HepG2 (cell line): Measurements from ENCODE around the gene DDX20. TPM values are rescaled to one million over a fixed set of nuclear protein-coding genes. Genes with fewer than 3 reads are reported as not detected.

Experiments used
- FOXA1 ChIP-seq, 2 experiments: fragments of 450-650 bp in 1 of 2; sonication (generic) in 1 of 2; formaldehyde crosslinking in 1 of 2; IDR thresholded peaks; 2 replicates each; pipeline versions ENCODE4 v1.4.0 to v1.6.1; 2016 to 2020; ENCODE audit warnings: missing genetic modification reagents in 1 of 2
- HCFC1 ChIP-seq: fragments of 150-350 bp; IDR thresholded peaks from 2 replicates; pipeline ENCODE4 v1.6.1; 2014; ENCODE audit warnings: low read depth, low read length
- HMG20B ChIP-seq: conservative IDR thresholded peaks from 2 replicates; pipeline ENCODE4 v1.6.1; 2016; ENCODE audit warnings: missing genetic modification reagents, missing compliant biosample characterization
- HOXA3 ChIP-seq: sonication (generic); formaldehyde crosslinking; IDR thresholded peaks from 2 replicates; pipeline ENCODE4 v1.5.0; 2020; ENCODE audit warnings: missing genetic modification reagents
- MEF2D ChIP-seq: sonication (generic); formaldehyde crosslinking; IDR thresholded peaks from 2 replicates; pipeline ENCODE4 v1.5.1; 2020; ENCODE audit warnings: mild to moderate bottlenecking, missing genetic modification reagents
- MEIS2 ChIP-seq: sonication (generic); formaldehyde crosslinking; IDR thresholded peaks from 2 replicates; pipeline ENCODE4 v1.9.0; 2021; ENCODE audit warnings: mild to moderate bottlenecking, missing genetic modification reagents
- NFRKB ChIP-seq: fragments of 450-650 bp; IDR thresholded peaks from 2 replicates; pipeline ENCODE4 v1.6.1; 2017
- SIN3B ChIP-seq: fragments of 150-350 bp; IDR thresholded peaks from 2 replicates; pipeline ENCODE4 v1.6.1; 2014; ENCODE audit warnings: low read length
- SRF ChIP-seq: IDR thresholded peaks from 2 replicates; pipeline ENCODE4 v1.6.1; 2011; ENCODE audit warnings: mild to moderate bottlenecking, low read depth, low read length, moderate library complexity
- TBL1XR1 ChIP-seq: fragments of 150-350 bp; IDR thresholded peaks from 2 replicates; pipeline ENCODE4 v1.6.1; 2014; ENCODE audit warnings: borderline replicate concordance, low read length; ENCODE audit not compliant: partially characterized antibody
- XRCC5 ChIP-seq: fragments of 200-400 bp; formaldehyde crosslinking; optimal IDR thresholded peaks from 2 replicates; pipeline ENCODE3; 2017; ENCODE audit warnings: mild to moderate bottlenecking, low read length
- ZC3H4 ChIP-seq: sonication (generic); formaldehyde crosslinking; IDR thresholded peaks from 2 replicates; pipeline ENCODE4 v1.4.0; 2020; ENCODE audit warnings: missing genetic modification reagents, borderline replicate concordance
- polyA plus RNA-seq, 8 experiments: library from polyadenylated mRNA; depleted of rRNA in 3 of 8; stranded (reverse) in 7 of 8; unstranded in 1 of 8; fragments of >200 nt; fragmentation: Illumina TruSeq in 4 of 8; extraction: Trizol in 4 of 8; gene quantifications; 2 replicates each; pipeline versions ENCODE4 v1.2.1 to v1.2.3, GENCODE V29; 2011 to 2016; ENCODE audit warnings: low read depth in 4 of 8, missing spikeins in 1 of 8, mixed read lengths in 1 of 8; ENCODE audit not compliant: insufficient read depth in 1 of 8
- total RNA-seq, 5 experiments: library from RNA; depleted of rRNA; stranded (reverse); fragments of >200 nt; fragmentation: Illumina TruSeq; extraction: Trizol; gene quantifications; 2 replicates each; pipeline ENCODE4 v1.2.3, GENCODE V29; 2016; ENCODE audit warnings: low read depth in 1 of 5
- TF ChIP-seq, protein P1 (sequence below): sonication (generic); formaldehyde crosslinking; IDR thresholded peaks from 2 replicates; pipeline ENCODE4 v1.5.0; 2020; ENCODE audit warnings: mild to moderate bottlenecking, missing genetic modification reagents, borderline replicate concordance
- TF ChIP-seq, protein P2 (sequence below), 2 experiments: fragments of 450-650 bp in 1 of 2; sonication (generic) in 1 of 2; formaldehyde crosslinking in 1 of 2; IDR thresholded peaks; 2 replicates each; pipeline versions ENCODE4 v1.6.1 to v1.8.0; 2016 to 2022; ENCODE audit warnings: antibody characterized with exemption in 1 of 2, mild to moderate bottlenecking in 1 of 2, missing genetic modification reagents in 1 of 2

Gene DDX20
- total and polyA plus RNA-seq, 2 of the 13 experiments (the other 11 are each of a cell fraction or from before 2014, with no cell fraction given), result 4.0 to 14.3 TPM

DNA sequence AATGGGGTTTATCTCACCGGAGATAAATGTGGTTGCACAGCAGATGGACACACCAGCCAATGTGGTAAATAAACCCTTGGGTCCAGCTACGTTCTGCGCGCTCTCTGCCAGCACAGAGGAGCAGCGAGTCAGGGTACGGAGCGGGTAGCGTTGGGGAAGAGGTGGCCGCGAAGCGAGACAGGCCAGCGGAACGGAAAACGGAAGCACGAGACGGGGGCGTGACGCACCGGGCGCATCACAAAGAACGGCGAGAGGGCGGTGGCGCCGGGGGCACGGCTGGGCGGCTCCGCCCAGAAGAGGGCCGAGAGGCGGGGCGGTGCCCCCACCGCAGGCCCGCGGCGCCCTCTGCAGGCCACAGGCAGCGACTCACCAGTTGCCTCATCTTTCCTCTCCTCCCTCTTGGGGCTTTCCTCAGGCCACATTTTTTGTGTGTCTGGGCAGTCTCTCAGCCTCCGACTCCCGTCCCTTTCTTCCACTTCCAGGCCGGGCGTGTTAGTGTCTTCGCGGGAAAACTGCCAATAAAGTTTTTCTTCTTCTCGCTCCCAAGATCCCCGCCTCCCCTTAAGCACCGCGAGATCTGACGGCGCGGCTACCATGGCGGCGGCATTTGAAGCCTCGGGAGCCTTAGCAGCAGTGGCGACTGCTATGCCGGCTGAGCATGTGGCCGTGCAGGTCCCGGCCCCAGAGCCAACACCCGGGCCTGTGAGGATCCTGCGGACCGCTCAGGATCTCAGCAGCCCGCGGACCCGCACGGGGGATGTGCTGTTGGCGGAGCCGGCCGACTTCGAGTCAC, at the start of gene DDX20 (continued):
- TF ChIP-seq TBL1XR1 (peak; percentile 46), HOXA3 (CRISPR knock-in tag) (peak; percentile 91; the same call in 1 of the 2 replicates), XRCC5 (peak; percentile 92), NFRKB (peak; percentile 9; the same call in 1 of the 2 replicates), HMG20B (0 out of 2 replicates have a peak, but pooled peaks have one; percentile 47), ZC3H4 (peak; percentile 45; the same call in 1 of the 2 replicates), MEF2D (CRISPR knock-in tag) (peak; percentile 21; the same call in 1 of the 2 replicates), SIN3B (peak; percentile 92), FOXA1 (IDR thresholded peaks at IDR 0.05) (no peak), FOXA1 (CRISPR knock-in tag; IDR thresholded peaks at IDR 0.05) (peak; percentile 31; the same call in 1 of the 2 replicates), MEIS2 (CRISPR knock-in tag) (peak; percentile 8), SRF (0 out of 2 replicates have a peak, but pooled peaks have one; percentile 2), HCFC1 (peak; percentile 34; the same call in 1 of the 2 replicates)
- TF ChIP-seq, protein P1, sequence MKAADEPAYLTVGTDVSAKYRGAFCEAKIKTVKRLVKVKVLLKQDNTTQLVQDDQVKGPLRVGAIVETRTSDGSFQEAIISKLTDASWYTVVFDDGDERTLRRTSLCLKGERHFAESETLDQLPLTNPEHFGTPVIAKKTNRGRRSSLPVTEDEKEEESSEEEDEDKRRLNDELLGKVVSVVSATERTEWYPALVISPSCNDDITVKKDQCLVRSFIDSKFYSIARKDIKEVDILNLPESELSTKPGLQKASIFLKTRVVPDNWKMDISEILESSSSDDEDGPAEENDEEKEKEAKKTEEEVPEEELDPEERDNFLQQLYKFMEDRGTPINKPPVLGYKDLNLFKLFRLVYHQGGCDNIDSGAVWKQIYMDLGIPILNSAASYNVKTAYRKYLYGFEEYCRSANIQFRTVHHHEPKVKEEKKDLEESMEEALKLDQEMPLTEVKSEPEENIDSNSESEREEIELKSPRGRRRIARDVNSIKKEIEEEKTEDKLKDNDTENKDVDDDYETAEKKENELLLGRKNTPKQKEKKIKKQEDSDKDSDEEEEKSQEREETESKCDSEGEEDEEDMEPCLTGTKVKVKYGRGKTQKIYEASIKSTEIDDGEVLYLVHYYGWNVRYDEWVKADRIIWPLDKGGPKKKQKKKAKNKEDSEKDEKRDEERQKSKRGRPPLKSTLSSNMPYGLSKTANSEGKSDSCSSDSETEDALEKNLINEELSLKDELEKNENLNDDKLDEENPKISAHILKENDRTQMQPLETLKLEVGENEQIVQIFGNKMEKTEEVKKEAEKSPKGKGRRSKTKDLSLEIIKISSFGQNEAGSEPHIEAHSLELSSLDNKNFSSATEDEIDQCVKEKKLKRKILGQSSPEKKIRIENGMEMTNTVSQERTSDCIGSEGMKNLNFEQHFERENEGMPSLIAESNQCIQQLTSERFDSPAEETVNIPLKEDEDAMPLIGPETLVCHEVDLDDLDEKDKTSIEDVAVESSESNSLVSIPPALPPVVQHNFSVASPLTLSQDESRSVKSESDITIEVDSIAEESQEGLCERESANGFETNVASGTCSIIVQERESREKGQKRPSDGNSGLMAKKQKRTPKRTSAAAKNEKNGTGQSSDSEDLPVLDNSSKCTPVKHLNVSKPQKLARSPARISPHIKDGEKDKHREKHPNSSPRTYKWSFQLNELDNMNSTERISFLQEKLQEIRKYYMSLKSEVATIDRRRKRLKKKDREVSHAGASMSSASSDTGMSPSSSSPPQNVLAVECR, result peak; percentile 92
- TF ChIP-seq, protein P2, sequence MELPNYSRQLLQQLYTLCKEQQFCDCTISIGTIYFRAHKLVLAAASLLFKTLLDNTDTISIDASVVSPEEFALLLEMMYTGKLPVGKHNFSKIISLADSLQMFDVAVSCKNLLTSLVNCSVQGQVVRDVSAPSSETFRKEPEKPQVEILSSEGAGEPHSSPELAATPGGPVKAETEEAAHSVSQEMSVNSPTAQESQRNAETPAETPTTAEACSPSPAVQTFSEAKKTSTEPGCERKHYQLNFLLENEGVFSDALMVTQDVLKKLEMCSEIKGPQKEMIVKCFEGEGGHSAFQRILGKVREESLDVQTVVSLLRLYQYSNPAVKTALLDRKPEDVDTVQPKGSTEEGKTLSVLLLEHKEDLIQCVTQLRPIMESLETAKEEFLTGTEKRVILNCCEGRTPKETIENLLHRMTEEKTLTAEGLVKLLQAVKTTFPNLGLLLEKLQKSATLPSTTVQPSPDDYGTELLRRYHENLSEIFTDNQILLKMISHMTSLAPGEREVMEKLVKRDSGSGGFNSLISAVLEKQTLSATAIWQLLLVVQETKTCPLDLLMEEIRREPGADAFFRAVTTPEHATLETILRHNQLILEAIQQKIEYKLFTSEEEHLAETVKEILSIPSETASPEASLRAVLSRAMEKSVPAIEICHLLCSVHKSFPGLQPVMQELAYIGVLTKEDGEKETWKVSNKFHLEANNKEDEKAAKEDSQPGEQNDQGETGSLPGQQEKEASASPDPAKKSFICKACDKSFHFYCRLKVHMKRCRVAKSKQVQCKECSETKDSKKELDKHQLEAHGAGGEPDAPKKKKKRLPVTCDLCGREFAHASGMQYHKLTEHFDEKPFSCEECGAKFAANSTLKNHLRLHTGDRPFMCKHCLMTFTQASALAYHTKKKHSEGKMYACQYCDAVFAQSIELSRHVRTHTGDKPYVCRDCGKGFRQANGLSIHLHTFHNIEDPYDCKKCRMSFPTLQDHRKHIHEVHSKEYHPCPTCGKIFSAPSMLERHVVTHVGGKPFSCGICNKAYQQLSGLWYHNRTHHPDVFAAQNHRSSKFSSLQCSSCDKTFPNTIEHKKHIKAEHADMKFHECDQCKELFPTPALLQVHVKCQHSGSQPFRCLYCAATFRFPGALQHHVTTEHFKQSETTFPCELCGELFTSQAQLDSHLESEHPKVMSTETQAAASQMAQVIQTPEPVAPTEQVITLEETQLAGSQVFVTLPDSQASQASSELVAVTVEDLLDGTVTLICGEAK (IDR thresholded peaks at IDR 0.05), result peak; percentile 100
- TF ChIP-seq, protein P2 (CRISPR knock-in tag; IDR thresholded peaks at IDR 0.05), result peak; percentile 100
